ENCODE results near the gene WDSUB1.

GRCh38 chr2:159251296-159252173 is 35.0 kb downstream of the WDSUB1 start:
- TF ChIP-seq EZH2phosphoT487 (IDR thresholded peaks at IDR 0.05; ENCODE audit: low read depth, severe bottlenecking, unreplicated experiment) (no peak), CTCF (IDR thresholded peaks at IDR 0.05; ENCODE audit: poor library complexity) (no peak)
